ENCODE data around the gene PPP2CA.
"Not testable (repeated sequence)": the region's sequence is repeated elsewhere in the genome, so short reads cannot be mapped to it uniquely, and the experiment has no call there.

Gene PPP2CA

DNA sequence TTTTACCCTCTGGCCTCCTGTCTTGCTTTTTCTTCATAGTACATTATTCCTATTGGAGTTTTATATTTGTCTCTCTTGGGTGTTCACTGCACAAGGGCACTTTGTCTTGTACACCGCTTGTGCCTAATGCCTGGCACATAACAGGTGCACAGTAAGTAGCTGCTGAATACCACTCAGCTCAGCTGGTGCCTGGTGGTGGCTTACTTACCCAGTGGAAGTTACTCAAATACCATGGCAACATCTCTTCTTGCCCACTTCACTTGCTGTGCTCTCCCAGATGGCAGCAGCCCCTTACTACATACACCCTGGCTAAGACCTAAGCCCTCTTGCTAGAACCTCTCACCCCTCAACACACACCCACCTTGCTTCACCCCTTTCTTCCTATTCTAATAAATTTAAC is 37.8 kb downstream of the PPP2CA start:
- DNase-seq: no peak

DNA sequence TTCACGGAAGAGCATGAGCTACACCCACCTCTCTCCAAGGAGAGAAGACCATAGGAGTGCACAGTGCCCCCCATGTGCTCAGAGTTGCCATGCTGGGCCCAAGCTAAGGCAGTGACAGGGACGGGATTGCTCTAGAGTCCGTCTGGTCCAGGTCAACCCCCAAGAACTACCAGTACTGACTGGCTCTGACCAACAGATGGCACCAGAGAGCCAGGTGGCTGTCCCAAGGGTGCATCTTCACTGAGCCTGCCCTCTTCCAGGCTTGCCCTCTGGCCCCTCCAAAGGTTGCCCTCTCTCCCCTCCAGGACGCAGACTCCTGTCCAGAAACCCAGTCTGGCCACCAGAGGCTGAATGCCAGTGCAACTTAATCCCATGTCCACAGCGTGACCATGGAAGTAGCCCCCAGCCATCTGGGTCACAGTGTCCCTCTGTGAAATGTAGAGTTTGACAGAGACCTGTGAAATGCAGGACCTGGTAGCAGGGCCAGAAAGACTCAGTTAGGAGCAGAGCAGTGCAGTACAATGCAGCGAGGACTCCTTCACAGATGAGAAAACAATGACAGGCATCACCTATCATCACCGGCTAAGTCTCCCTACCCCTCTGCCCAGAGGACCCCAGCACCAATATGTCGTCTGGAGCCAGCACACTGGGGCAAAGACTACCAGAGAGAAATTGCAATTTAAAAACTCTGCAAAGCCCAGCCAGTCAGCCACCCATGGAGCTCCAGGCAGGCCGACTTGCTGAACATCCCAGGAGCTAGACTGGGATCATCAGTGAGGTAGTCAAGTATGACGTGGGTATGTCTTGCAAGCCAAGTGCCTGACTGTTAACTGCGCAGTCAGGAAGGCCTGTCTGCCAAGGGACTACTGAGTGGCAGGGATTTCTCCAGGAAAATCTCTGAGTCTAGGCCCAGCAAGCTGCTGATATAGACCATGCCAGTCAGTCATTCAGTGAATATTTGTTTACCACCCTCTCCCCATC is 41.4 kb downstream of the PPP2CA start:
- DNase-seq: peak; percentile 10

DNA sequence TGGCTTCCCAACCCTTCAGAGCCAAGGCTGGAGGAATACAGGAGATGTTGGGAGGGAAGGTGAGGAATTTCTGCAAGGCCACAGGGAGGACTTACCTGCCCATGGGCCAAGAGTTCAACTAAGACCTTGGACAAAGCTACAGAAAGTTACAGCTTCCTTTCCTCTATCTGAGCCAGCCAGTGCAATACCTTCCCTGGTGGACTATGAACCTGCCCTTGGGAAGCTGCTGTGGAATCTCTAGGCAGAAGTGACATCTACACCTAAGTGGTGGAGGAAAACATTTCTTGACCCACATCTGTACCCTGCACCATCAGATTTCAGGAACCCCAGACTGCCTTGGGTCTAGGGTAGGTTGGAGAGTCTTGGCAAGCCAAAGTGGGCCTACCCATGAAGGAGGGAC is 42.4 kb downstream of the PPP2CA start:
- DNase-seq: no peak

DNA sequence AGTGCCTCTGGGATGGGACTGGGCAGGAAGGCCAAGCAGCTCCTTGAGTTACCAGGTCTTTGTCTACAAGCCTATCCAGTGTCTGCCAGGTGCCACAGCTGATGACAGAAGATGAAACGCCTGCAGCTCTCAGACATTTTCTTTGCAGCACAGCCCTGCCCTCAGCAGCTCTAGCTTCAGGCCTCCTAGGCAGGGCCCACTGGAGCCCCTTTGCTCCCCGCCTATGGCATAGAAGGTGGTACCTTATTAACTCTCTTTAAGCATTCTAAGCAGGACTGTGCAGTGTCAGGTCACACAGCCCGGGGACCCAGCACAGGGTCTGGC is 47.8 kb downstream of the PPP2CA start:
- no peak for DNase-seq

DNA sequence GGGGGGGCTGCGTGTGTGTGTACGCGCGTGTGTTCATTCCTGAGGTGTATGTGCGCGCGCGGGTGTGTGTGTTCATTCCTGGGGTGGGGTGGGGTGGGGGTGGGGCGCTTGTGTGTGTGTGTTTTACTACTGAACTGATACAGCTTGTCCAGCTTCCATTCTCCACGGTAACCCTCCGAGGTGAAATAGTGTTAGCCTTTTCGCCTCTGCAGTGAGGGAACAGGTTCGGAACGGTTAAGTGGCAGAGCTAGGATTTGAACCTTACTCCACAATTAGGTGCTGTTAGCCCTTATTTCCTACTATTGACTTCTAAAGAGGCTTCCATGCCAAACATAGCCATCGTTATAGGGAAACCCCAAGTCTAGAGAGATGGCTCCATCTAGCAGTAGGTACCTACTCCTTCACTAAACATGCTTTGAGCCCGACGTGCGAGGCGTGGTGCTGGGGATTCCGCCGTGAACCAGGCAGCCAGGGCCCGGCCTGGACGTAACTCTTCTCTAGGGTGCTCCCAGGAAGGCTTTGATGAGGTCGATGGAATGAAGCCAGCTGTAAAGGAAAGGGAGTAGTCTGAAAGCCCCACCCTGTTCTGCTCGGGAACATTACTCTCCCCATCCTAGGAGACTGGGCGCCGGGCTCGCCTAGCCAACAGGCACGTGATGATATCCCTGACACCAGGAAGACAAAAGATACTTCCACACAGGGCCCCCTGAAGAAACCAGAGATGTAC is 48.3 kb downstream of the PPP2CA start:
- no peak for DNase-seq

DNA sequence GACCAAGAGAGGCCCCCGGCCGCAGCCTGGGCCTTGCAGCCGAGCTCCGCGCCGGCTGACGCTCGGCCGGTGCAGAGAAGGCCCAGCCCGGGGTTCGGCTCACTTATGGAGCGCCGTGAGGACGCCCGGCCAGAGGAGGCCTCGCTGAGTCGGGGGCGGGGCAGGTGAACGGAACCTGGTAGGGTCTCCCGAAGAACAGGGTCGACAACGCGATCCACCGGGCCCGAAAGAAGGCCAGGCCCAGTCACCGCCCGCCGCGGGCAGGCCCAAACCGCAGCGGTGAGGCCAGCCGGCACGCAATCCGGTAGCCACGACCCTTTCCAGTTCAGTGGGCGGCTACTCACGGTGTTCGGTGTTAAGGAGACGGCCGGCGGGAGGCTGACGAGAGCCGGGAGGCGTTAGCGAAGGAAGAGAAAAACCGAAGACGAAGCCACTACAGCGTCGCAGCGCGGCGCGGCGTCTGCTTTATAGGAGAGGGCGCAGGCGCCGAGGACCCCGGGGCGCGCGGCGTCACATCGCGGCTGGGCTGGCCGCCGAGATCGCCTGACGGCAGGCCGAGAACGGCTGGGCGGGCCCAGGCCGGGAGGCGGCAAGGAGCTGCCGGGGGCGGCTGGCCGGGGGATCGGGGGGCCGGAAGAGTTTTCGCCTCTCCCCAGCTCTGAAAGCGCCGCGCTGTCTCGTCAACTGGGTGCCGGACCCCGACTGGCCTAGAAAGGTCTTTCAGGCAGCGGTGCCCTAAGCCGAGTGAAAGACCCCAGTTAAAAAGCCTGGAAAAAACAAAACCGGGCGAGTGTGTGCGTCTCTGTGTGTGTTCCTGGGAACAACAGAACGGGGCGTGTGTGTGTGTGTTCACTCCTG is 49.1 kb downstream of the PPP2CA start, which contains the start of gene SKP1:
SKP1 (minus strand) TSS at position 440 of the 858 bp plus-strand sequence. CDS start 2,928 bp downstream, outside the sequence.
- DNase-seq: peak; percentile 61

DNA sequence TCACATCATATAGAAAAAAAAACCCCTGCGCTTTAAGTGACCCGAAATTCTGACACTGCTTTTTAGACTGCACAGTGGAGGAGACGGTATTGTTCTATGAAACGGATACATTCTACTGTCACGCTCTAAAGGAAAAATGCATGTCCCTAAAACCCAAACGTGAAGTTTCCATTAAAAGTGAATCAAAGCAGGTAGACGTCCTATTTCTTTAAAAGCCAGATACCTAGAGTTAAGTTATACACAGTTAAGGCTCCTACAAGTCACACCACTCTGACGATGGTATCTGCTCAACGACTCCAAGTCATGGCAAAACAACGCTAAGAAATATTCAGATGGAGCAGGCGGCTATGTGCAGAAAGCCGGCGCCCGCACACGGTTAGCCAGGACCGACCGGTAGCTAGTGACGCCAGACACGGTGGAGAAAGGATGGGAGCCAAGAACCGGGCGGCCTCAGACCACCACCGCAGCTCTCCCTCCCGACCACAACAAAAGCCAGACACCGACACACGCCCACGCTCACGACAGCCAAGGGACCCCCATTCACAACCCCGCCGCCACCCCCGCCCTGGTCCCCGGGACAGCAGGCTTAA is 49.9 kb downstream of the PPP2CA start:
- DNase-seq: no peak

DNA sequence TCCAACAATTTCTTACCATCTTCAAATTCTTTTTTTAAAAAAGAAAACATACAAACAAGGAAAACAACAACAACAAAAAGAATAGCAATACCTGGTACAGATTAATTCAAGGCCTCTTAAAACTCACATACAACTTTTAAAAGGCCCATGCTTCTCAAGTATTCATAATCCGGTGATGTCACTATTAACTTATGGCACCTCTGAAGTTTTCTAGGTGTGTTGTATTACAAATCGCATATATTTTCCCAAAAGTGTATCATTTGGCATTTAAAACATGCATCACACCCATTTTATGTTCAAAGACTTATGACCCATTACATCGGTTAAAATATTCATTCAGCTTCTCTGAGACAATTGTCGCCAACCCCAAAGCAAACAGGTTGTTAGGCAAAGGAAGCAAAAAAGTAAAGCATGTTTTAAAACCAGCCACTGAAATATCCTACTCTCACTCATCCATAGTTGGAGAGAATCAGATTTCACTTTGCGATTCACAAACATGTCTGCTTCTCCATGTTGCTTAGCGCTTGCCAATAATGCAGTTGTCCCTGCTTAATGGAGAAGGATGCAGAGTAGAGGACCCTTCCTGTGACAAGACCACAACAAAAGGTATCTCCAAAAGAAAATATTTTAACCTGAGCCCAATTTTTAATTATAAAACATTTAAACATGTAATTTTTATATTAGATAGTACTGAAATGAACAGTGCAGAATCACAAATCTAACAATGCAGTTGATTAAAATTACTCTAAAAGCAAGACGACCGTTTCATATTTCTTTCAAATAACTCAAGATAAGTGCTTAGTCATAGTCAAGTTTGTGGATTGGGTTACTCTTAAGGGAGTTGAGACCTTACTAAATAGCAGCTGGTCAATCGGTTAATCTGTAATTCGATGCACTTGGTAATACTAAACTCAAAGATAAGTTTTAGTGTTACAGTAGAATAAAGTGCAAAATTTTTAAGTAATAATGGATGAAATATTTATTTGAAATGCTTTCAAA is 50.7 kb downstream of the PPP2CA start:
- DNase-seq: peak; percentile 56

DNA sequence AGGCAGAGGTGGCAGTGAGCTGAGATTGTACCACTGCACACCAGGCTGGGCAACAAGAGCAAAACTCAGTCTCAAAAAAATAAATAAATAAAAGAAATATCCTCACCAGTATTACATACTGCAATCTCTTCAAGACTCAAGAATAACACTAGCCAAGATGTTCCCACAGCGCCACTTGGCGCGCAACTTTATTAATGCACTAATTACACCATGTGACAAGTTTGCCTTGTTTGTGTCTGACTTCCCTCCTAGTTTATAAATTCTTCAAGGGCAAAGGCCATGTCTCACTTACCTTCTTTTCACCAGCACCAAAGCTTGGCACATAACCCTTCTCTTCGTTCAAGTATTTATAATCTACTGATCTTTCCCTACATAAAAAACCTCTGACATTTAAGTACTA is 53.9 kb downstream of the PPP2CA start:
- DNase-seq: no peak

DNA sequence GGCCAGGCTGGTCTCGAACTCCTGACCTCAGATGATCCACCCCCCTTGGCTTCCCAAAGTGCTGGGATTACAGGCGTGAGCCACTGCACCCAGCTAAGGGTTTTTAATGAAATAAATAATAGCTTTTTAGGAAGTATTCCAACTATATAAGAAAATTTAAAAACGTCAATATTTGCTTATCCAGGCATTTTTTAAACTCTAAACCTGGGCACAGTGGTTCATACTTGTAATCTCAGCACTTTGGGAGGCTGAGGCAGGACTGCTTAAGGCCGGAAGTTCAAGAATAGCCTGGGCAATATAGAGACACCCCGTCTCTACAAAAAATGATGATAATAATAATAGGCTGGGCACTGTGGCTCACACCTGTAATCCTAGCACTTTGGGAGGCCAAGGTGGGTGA is 63.3 kb downstream of the PPP2CA start:
- DNase-seq: no peak

DNA sequence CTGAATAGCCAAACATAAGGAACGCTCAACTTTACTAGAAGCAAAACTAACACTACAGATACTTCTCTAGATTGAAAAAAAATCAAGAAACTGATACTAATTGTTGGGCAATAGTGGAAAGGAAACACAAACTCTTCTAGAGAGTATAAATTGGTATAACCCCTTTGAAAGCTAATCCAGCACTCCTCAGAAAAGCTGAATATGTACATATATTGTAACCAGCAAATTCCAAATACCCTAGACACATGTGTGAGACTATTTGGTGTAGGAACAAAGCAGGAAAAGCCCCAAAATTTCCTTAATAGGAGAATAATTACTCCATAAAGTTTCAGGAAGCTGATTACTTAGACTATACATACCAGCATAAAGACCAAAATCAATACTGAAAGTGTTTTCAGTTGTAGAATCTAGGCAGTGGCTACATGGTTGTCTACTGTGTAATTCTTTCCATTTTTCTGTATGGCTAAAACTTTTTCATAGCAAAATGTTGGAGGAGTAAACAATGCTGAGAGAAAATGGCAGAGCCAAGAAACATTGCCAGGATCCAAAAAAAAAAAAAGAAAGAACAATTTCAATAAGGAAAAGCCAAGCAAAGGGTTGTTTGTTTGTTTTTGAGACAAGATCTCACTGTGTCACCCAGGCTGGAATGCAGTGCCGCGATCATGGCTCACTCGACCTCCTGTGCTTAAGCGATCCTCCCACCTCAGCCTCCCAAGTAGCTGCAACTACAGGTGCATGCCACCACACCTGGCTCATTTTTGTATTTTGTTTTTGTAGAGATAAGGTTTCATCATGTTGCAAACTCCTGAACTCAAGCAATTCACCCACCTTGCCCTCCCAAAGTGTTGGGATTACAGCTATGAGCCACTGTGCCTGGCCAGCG is 64.1 kb downstream of the PPP2CA start:
- no peak for DNase-seq

DNA sequence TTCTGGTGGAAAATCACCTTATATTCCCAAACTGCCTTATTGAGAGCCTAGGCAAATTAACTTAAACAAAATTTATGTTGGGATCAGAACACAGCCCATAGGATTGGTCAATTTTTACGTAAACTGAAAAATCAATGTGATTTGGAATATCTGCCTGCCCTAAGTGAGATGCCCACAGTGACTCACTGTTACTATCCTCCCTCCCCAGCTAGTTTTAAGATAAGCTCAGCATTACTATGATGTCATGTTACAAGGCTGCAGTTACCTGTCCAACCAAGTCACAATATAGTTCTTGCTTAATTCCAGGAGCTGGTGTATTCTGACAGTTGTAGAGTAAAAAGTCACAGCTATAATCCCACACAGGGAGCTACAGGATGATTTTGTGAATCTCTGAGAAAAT is 72.2 kb downstream of the PPP2CA start:
- no peak for DNase-seq

DNA sequence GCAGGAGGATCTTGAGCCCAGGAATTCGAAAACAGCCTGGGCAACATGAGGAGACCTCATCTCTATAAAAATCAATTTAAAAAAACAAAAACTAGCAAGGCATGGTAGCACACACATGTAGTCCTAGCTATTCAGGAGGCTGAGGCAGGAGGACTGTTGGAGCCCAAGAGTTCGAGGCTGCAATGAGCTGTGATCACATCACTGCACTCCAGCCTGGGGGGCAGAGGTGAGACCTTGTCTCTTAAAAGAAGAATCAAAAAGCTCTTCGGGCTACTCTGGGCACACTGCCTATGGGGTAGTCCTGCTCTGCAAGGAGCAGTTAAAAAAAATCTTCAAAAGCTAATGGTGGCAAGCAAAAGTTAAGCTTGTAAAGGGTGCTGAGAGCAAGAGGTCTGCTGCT is 72.6 kb downstream of the PPP2CA start:
- no peak for DNase-seq

DNA sequence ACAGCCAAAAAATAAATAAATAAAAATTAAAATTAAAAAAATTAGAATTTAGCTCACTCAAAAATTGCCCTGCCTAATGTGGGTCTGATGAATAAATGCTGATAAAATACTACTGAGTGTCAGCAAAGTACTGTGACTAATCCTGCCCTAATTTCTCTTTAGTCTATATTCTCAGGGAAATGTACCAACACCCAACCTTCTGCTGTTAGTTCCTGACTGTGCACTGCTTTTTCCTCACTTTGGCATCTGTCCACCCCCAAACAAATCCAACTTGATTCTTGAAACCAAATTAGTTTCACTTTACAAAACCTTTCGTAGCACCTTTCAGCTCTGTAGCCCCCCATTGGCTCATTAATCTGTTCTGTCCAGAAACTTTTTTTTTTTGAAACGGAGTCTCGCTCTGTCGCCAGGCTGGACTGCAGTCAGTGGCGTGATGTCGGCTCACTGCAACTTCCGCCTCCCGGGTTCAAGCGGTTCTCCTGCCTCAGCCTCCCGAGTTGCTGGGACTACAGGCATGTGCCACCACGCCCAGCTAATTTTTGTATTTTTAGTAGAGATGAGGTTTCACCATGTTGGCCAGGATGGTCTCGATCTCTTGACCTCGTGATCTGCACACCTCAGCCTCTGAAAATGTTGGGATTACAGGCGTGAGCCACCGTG is 73.6 kb downstream of the PPP2CA start:
- DNase-seq: not testable (repeated sequence)

DNA sequence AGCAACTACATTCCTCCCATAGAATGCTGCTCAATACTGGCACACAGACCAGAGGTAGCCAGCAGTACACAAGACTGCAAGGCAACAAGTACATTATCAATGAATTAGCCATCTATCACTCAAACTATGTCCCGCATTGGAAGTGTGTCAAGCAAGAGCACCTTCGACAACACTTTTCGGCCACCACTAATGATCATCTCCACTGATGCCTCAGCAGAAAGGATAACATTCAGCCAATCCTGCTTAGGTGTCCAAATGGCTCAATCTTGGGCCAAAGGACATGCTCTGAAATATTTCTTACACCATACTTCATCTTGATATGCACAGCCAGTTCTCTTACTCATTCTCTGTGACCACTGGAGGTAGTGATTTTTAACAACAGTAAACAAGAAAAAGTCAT is 74.2 kb downstream of the PPP2CA start:
- DNase-seq: no peak

DNA sequence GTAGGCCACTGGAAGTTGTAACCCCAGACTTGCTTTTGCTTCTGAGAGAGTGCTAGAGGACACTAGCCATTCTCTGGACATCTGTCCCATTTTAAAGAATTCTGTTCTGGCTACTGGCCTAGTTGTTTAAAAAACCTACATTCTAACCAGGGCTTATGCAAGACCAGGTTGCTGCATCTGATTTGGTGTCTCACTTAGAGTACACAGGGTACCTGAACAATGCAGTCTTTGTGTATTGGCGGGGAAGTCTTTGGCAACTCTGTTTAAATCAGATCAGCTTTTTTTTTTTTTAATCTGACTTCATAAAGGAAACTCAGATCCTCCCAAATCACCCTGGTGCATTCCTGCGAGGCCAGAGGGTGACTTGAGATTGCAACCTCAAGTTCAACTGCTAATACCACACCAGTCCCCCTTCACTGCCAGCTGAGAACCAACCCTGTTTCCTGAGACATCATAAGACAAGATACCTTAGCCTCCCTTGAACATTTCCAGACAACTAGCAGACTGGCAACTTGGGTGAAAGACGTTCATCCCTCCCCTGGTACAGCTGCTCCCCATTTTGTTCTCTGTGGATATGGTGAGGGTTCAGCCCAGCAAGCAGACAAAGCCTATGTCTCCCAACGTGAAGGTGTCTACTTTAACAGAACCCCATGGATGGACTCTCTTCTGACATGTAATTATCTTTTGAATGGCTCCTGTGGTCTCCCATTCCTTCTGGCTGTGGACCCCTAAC is 76.1 kb downstream of the PPP2CA start:
- no peak for DNase-seq

DNA sequence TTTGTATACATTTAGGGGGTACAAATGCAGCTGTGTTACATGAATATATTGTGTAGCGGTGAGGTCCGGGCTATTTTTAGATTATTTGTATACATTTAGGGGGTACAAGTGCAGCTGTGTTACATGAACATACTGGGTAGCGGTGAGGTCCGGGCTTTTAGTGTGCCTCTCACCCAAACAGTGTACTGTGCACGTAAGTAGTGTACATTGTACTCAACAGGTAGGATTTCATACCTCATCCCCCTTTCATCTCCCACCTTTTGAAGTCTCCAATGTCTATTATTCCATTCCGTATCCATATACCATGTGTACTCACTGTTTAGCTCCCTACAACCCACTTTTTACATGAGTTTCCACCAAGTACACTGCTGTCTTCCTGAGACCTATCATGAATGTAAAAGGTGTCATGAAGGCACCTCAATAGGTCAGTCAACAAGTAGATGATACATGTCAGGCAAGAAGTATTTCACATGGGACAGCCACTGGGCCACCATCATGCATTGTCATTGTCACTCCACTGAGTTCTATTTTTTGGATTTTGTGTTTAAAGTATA is 76.8 kb downstream of the PPP2CA start:
- no peak for DNase-seq

DNA sequence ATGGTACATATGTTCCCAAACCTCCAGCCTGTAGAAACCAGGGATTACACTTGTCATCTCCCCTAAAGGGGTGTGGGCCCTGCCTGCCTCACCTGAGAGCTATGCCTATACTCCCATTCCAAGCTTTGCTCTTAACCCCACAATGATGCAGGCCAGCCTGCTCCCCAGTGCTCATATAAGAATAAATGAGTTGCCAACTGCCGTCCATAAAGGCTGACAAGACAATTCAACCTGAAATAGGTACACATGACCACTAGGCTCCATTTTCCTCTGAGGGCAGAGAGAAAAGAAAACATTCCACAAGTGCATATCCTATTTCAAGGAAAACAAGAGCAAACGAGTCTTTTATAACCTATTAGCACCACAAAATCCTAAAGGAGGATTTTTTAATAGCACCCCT is 77.6 kb downstream of the PPP2CA start:
- DNase-seq: no peak

Data from DMS 273 treated with DMSO at 0.1 percent for 48 hours (cell line).